VCaP (cell line): ENCODE data around the gene SULF2.
A peak's percentile ranks its signal among the peaks of the same experiment; 100 is the strongest.

Experiments used
- H3K27ac ChIP-seq: fragments of 450-650 bp; 2 replicates; pipeline ENCODE4 v1.5.1; 2017
- CTCF ChIP-seq: fragments of 450-650 bp; conservative IDR thresholded peaks from 2 replicates; pipeline ENCODE4 v1.5.1; 2017; ENCODE audit warnings: mild to moderate bottlenecking, moderate library complexity

The SULF2 gene

DNA sequence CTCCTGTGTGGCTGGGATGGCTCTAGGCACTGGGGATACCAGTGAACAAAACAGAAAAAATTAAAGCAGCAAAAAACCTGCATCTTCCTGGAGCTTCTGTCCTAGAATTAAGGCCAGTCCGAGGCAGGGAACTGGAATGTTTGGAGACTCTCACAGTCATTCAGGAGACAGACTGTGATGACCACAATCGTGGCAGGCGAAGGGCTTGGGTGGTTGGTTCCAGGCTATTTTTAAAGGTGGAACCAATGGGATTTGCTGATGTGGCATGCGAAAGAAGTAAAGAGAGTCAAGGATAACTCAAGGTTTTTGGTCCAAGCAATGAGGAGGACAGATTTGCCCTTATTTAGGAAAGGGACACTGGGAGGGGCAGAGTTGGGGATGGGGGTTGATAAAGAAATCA is 66.9 kb downstream of the SULF2 start:
- no peak for TF ChIP-seq CTCF

GRCh38 chr20:47717421-47717820 is 67.9 kb downstream of the SULF2 start:
- no peak for TF ChIP-seq CTCF

More for the DNA sequence above, 66.9 kb downstream of the SULF2 start:
- no peak overlapping the region for H3K27ac ChIP-seq

DNA sequence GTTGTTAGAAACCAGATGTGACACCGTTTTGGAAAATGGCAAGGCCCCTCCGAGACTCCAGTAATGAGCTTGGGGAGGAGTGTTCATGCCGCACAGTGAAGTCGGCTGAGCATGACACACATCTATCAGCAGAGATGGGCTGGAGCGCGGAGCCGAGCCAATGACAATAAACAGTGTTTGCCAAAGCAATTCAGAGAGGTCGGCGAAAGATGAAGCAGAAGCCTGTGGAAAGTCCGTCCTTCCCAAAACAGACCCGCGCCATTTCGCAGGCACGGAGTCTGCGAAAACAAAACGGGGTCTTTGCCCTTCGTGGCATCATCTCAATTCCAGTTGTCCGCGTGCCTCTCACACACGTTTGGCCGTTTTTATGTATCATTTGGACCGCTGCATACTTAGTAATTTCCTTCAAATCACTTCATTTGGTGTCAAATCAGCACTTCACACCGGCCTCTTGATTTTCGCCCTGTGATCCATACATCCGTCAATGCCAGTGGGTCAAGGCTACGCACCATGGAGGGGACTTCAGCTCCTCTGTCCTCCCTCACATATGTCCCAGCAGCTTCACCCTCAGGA is 71.3 kb downstream of the SULF2 start:
- peak overlapping the region; percentile 28; the same call in 1 of the 2 replicates for H3K27ac ChIP-seq
- TF ChIP-seq CTCF, result no peak

More at GRCh38 chr20:47717421-47717820, 67.9 kb downstream of the SULF2 start:
- H3K27ac ChIP-seq, result no peak overlapping the region

GRCh38 chr20:47713163-47713562 is 72.1 kb downstream of the SULF2 start:
- peak overlapping the region; percentile 28; the same call in 1 of the 2 replicates for H3K27ac ChIP-seq
- TF ChIP-seq CTCF, result no peak

GRCh38 chr20:47711046-47711752 is 74.1 kb downstream of the SULF2 start:
- no peak for TF ChIP-seq CTCF
- H3K27ac ChIP-seq, result no peak overlapping the region

GRCh38 chr20:47710665-47711045 is 74.6 kb downstream of the SULF2 start:
- H3K27ac ChIP-seq, result no peak overlapping the region
- no peak for TF ChIP-seq CTCF

DNA sequence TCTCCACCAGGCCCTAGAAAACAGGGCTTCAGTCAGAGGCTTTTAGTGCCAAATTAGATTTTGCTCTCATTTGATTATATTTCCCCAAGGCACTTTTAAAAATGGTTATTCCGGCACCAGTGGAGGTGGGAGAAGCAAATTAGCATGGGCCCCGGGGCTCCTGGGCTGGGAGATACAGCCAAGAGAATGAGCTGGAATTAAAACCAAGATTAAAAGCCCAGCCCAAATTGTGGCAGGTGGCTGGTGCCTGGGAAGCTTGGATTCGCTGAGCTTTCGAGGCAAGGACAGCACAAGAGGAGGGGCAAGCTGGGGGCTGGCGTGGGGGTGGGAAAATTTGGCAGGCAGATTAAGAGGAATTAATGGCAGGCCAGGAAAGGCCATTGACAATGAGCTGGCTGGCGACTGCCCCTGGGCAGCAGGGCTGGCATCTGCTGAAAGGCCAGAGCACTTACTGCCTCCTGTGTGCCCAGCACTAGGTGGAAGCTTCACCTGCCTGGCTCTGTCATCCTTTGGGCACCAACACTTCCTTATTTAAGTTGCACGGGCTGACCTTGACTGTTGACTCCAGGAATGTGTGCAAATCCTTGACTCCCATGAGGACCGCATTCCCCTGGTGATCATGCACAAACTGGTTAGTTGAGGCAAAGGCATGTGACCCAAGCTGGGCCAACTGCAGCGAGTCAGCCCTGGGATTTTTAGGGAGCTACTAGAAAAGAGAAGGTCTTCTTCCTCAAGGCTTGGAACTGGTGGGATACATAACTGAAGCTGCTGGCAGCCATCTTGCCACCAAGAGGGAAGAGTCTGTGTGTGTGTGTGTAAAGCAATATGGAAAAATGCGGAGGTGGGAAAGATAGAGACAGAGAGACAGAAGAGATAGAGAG is 76.1 kb downstream of the SULF2 start:
- H3K27ac ChIP-seq, result no peak overlapping the region
- no peak for TF ChIP-seq CTCF
